HCT116 (cell line): Measurements from ENCODE around the gene SSTR3. TPM values are rescaled to one million over a fixed set of nuclear protein-coding genes. Genes with fewer than 3 reads are reported as not detected.

Experiments
- ATAC-seq: fragments of 200-7000 bp; cut with Tn5 transposase; 2 replicates; pipeline ENCODE4 v1.9.1; 2020; ENCODE audit warnings: mild to moderate bottlenecking, moderate library complexity
- BruUV-seq: library from RNA; stranded (reverse); fragments of 400-500 nt; replicated peaks from 2 replicates; lab custom pipeline; 2021; lab: Mats Ljungman, UMichigan
- CTCF ChIA-PET: fragments of 300-600 bp; sonication (Branson Sonifier 250); formaldehyde crosslinking; loops from one replicate; lab custom pipeline; 2021; ENCODE audit warnings: antibody characterized with exemption; lab: Charles Lee
- POLR2A ChIA-PET: fragments of 300-600, 350-600 bp; sonication (Branson Sonifier 250); formaldehyde crosslinking; loops from one replicate; lab custom pipeline; 2021; ENCODE audit warnings: antibody characterized with exemption; lab: Charles Lee
- RAD21 ChIA-PET, 2 experiments: fragments of 300-600 bp; sonication (Branson Sonifier 250); formaldehyde crosslinking; loops; one replicate each; lab custom pipeline; 2023; ENCODE audit warnings: low total read pairs in 2 of 2; ENCODE audit not compliant: uncharacterized antibody in 2 of 2, unreplicated experiment in 2 of 2, low non-redundant PET in 1 of 2; lab: Charles Lee
- DNase-seq: peaks from one replicate; pipeline ENCODE4 v3.0.0-alpha.2; 2010; ENCODE audit warnings: low read depth, low spot score
- H2AFZ ChIP-seq: fragments of 200-600 bp; shearing (Covaris generic), sonication (generic); 2 replicates; pipeline ENCODE4 v1.6.1; 2017; ENCODE audit warnings: low read depth, mixed run types, mixed read lengths, antibody characterized with exemption, low read length; ENCODE audit not compliant: poor library complexity, severe bottlenecking
- H3K27ac ChIP-seq: 2 replicates; pipeline ENCODE4 v1.5.1; 2012; ENCODE audit warnings: low read depth, low read length
- H3K27me3 ChIP-seq: fragments of 200-600 bp; sonication (generic); 2 replicates; pipeline ENCODE4 v1.6.1; 2016; ENCODE audit warnings: mixed run types, low read length, mixed read lengths; ENCODE audit not compliant: insufficient read depth
- H3K36me3 ChIP-seq, 2 experiments: fragments of 200-500 bp in 1 of 2; fragments of 200-600 bp in 1 of 2; sonication (Bioruptor generic) in 1 of 2; sonication (generic) in 1 of 2; 2 replicates each; pipeline versions ENCODE4 v1.5.1 to v1.6.1; 2014 to 2016; ENCODE audit warnings: low read length in 2 of 2, inconsistent platforms in 1 of 2, mixed read lengths in 1 of 2, mixed run types in 1 of 2; ENCODE audit not compliant: insufficient read depth in 2 of 2, control insufficient read depth in 1 of 2
- H3K4me1 ChIP-seq, 2 experiments: fragments of 200-600 bp in 1 of 2; sonication (generic) in 1 of 2; 2 replicates each; pipeline versions ENCODE4 v1.5.1 to v1.6.1; 2012 to 2017; ENCODE audit warnings: low read length in 2 of 2, inconsistent platforms in 1 of 2, mild to moderate bottlenecking in 1 of 2, mixed read lengths in 1 of 2, mixed run types in 1 of 2, moderate library complexity in 1 of 2; ENCODE audit not compliant: insufficient read depth in 2 of 2, control insufficient read depth in 1 of 2
- H3K4me2 ChIP-seq: fragments of 200-600 bp; sonication (generic); 2 replicates; pipeline ENCODE4 v1.6.1; 2017; ENCODE audit warnings: mixed run types, low read length, mixed read lengths
- H3K4me3 ChIP-seq, 2 experiments: fragments of 200-600 bp in 1 of 2; sonication (generic) in 1 of 2; replicated peaks in 1 of 2; 2 replicates each; pipeline ENCODE4 v1.5.1; 2011 to 2016; ENCODE audit warnings: low read length in 2 of 2, control low read depth in 1 of 2, low read depth in 1 of 2, mild to moderate bottlenecking in 1 of 2, mixed read lengths in 1 of 2, mixed run types in 1 of 2
- H3K79me2 ChIP-seq: fragments of 200-600 bp; sonication (generic); 2 replicates; pipeline ENCODE4 v1.6.1; 2017; ENCODE audit warnings: mild to moderate bottlenecking, mixed run types, low read length, moderate library complexity, mixed read lengths; ENCODE audit not compliant: insufficient read depth
- H3K9ac ChIP-seq: fragments of 200-600 bp; sonication (generic); 2 replicates; pipeline ENCODE4 v1.6.1; 2016; ENCODE audit warnings: low read length, mixed read lengths
- H3K9me2 ChIP-seq: fragments of 200-600 bp; sonication (generic), shearing (Covaris generic); 2 replicates; pipeline ENCODE4 v1.6.1; 2017; ENCODE audit warnings: mixed run types, mild to moderate bottlenecking, moderate library complexity; ENCODE audit not compliant: insufficient read depth
- H3K9me3 ChIP-seq, 2 experiments: fragments of 200-500 bp in 1 of 2; fragments of 200-600 bp in 1 of 2; sonication (Bioruptor generic) in 1 of 2; sonication (generic) in 1 of 2; 2 replicates each; pipeline ENCODE4 v1.6.1; 2014 to 2017; ENCODE audit warnings: low read length in 2 of 2, mixed read lengths in 2 of 2, inconsistent platforms in 1 of 2, low read depth in 1 of 2, mild to moderate bottlenecking in 1 of 2, mixed run types in 1 of 2, moderate library complexity in 1 of 2; ENCODE audit not compliant: control insufficient read depth in 1 of 2, insufficient read depth in 1 of 2
- H4K20me1 ChIP-seq: fragments of 200-600 bp; sonication (generic), shearing (Covaris generic); 2 replicates; pipeline ENCODE4 v1.6.1; 2017; ENCODE audit warnings: mixed run types, mild to moderate bottlenecking, moderate library complexity; ENCODE audit not compliant: insufficient read depth
- CBX3 ChIP-seq: IDR thresholded peaks from 2 replicates; pipeline ENCODE4 v1.6.1; 2012; ENCODE audit warnings: low read depth
- CEBPB ChIP-seq: IDR thresholded peaks from 2 replicates; pipeline ENCODE4 v1.6.1; 2012; ENCODE audit warnings: low read depth
- EGR1 ChIP-seq: IDR thresholded peaks from 2 replicates; pipeline ENCODE4 v1.6.1; 2012; ENCODE audit warnings: low read depth
- ELF1 ChIP-seq: IDR thresholded peaks from 2 replicates; pipeline ENCODE4 v1.6.1; 2012; ENCODE audit warnings: low read depth, borderline replicate concordance
- EZH2 ChIP-seq: fragments of 200-600 bp; sonication (generic); IDR thresholded peaks from 2 replicates; pipeline ENCODE4 v1.6.1; 2017; ENCODE audit warnings: antibody characterized with exemption, mixed run types
- EZH2phosphoT487 ChIP-seq: fragments of 200-600 bp; IDR thresholded peaks from 2 replicates; pipeline ENCODE4 v1.6.1; 2018; ENCODE audit warnings: antibody characterized with exemption, borderline replicate concordance
- FOSL1 ChIP-seq: IDR thresholded peaks from 2 replicates; pipeline ENCODE4 v1.6.1; 2012; ENCODE audit warnings: low read depth
- JUND ChIP-seq: IDR thresholded peaks from 2 replicates; pipeline ENCODE4 v1.6.1; 2012
- POLR2A ChIP-seq: IDR thresholded peaks from 2 replicates; pipeline ENCODE4 v1.7.0; 2011; ENCODE audit warnings: borderline replicate concordance; ENCODE audit not compliant: insufficient read depth, insufficient read length; ENCODE audit errors: extremely low read depth
- POLR2AphosphoS5 ChIP-seq: IDR thresholded peaks from 2 replicates; pipeline ENCODE4 v1.6.1; 2011; ENCODE audit warnings: mild to moderate bottlenecking, low read depth, low read length, moderate library complexity
- RAD21 ChIP-seq: IDR thresholded peaks from 2 replicates; pipeline ENCODE4 v1.6.1; 2012; ENCODE audit warnings: low read depth, mild to moderate bottlenecking
- REST ChIP-seq: IDR thresholded peaks from 2 replicates; pipeline ENCODE4 v1.6.1; 2012; ENCODE audit warnings: low read depth
- SIN3A ChIP-seq: IDR thresholded peaks from 2 replicates; pipeline ENCODE4 v1.6.1; 2012; ENCODE audit warnings: low read depth
- SP1 ChIP-seq: IDR thresholded peaks from 2 replicates; pipeline ENCODE4 v1.6.1; 2012; ENCODE audit warnings: low read depth
- ZNF274 ChIP-seq: fragments of 200-500 bp; sonication (Bioruptor generic); IDR thresholded peaks from 2 replicates; pipeline ENCODE4 v1.6.1; 2014; ENCODE audit warnings: mild to moderate bottlenecking, low read depth, low read length, inconsistent platforms
- intact Hi-C: fragments of 100-400 bp; cut with micrococcal nuclease; formaldehyde crosslinking; loops from 2 replicates; pipeline ENCODE4 v1.10.0; 2022
- total RNA-seq: library from RNA; stranded (reverse); gene quantifications from one replicate; pipeline ENCODE4 v1.2.1, GENCODE V29; 2021; ENCODE audit not compliant: unreplicated experiment

The SSTR3 gene
- total RNA-seq, 1 experiment from 2014 or later, result not detected

DNA sequence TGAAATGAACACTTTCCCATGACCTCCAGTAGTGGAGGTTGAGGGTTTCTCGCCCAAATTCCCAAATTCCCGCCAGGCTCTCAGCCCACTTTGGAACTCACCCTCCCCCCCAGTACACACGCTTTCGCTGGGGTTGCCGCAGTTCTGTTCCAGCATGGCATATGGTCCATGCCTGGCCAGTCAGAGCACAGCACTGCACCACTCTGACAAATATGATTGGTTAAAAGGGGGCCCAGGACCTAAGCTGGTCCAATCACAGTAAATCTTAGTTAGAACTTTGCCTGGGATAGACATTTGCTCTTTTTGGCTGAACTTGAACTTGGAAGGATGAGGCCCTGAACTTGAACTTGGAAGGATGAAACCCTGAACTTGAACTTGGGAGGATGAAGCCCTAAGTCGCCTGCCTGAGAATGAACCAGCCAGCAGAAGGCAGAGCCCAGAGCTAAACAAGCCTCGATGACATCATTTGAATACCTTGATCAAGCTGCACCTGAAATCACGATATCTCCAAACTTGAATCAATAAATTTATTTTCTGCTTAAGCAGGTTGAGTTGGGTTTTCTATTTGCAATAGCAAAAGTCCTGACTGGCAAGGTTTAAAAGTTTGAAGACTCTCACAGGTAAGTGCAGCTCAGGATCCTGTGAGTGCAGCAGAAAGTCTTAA lies 12.6 kb upstream of the SSTR3 start:
- CTCF ChIA-PET, result interaction anchor here (2.5 kb wide), 1 partner anchor 35 kb away, joined by 16 read pairs; no protein-coding TSS in a partner anchor
- RAD21 ChIA-PET, result interaction anchor here in 1 of 2 experiments (1.0 kb wide), 1 partner anchor 34 kb away, joined by 3 read pairs; no protein-coding TSS in a partner anchor
- H3K27ac ChIP-seq, result no peak overlapping the region
- DNase-seq (no peak), ATAC-seq (no peak)
- H3K9me3 ChIP-seq, result peaks cover 0 to 6% of the 10 kb centered on the region in 2 experiments; a peak in 1 of 4 replicates
- H3K9me2 ChIP-seq, result no peaks in the 10 kb centered on the region
- no peak overlapping the region for H3K4me3 ChIP-seq
- peaks cover 0 to 7% of the 10 kb centered on the region in 2 experiments; a peak in 1 of 4 replicates for H3K36me3 ChIP-seq
- no peaks in the 10 kb centered on the region for H4K20me1 ChIP-seq
- TF ChIP-seq ELF1, result no peak
- TF ChIP-seq EZH2phosphoT487, result no peak
- TF ChIP-seq CEBPB, result no peak
- no peak for TF ChIP-seq JUND
- no peak for TF ChIP-seq CBX3
- TF ChIP-seq EZH2, result no peak
- no peak for TF ChIP-seq POLR2AphosphoS5
- no peak for TF ChIP-seq POLR2A
- TF ChIP-seq SP1, result no peak
- no peak for TF ChIP-seq FOSL1
- no peak for TF ChIP-seq EGR1
- TF ChIP-seq RAD21, result no peak
- no peak for TF ChIP-seq ZNF274
- no peak for TF ChIP-seq SIN3A
- TF ChIP-seq REST, result no peak
- no TSS peak for BruUV-seq
- H3K27me3 ChIP-seq, result no peaks in the 10 kb centered on the region
- H3K4me1 ChIP-seq, result peaks cover 17 to 30% of the 10 kb centered on the region in 2 experiments
- intact Hi-C loops, result no loop called here
- H3K79me2 ChIP-seq, result no peaks in the 10 kb centered on the region
- H3K9ac ChIP-seq, result no peak overlapping the region
- H3K4me2 ChIP-seq, result no peak overlapping the region
- H2AFZ ChIP-seq, result no peak overlapping the region
- POLR2A ChIA-PET, result no interaction called here
